Rectal smooth muscle tissue (tissue), 1 donor: Measurements from ENCODE around the gene DEPDC1B.
"Not testable (repeated sequence)": the region's sequence is repeated elsewhere in the genome, so short reads cannot be mapped to it uniquely, and the experiment has no call there.

ENCODE experiments used
- H3K27ac ChIP-seq: one replicate; pipeline ENCODE4 v1.7.0; 2013; ENCODE audit warnings: low read depth, low read length, inconsistent platforms
- H3K27me3 ChIP-seq: one replicate; pipeline ENCODE4 v1.7.0; 2013; ENCODE audit warnings: low read length; ENCODE audit not compliant: control insufficient read depth, insufficient read depth
- H3K36me3 ChIP-seq: one replicate; pipeline ENCODE4 v1.7.0; 2013; ENCODE audit warnings: low read length; ENCODE audit not compliant: control insufficient read depth, insufficient read depth
- H3K4me1 ChIP-seq: one replicate; pipeline ENCODE4 v1.7.0; 2013; ENCODE audit warnings: low read length; ENCODE audit not compliant: control insufficient read depth, insufficient read depth
- H3K4me3 ChIP-seq: one replicate; pipeline ENCODE4 v1.7.0; 2013; ENCODE audit warnings: low read length
- H3K9ac ChIP-seq: one replicate; pipeline ENCODE4 v1.7.0; 2013; ENCODE audit warnings: low read length

DEPDC1B gene

DNA sequence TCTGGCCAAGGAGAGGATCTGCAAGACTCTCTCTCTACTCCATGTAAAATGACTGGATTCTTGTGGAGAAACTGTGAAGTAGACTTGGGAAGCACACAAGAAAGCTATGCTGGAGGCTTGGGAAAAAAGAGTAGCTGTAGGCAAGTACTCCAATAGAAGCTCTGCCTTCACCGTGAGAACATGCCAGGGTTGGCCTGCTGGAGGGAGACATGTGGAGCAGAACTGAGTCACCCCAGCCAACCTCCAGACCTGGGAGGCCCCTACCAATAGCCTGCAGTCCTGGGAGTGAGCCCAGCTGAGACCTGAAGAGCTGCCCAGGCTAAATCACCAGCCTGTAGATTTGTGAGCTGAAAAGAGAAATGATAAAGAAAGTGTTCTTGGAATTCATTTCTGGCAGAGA, 66.6 kb downstream of the DEPDC1B start:
- Histone ChIP-seq H3K36me3 (no peaks in the 10 kb centered on the region), H3K4me3 (no peak overlapping the region), H3K27me3 (no peaks in the 10 kb centered on the region), H3K4me1 (no peaks in the 10 kb centered on the region), H3K9ac (no peak overlapping the region), H3K27ac (no peak overlapping the region)

DNA sequence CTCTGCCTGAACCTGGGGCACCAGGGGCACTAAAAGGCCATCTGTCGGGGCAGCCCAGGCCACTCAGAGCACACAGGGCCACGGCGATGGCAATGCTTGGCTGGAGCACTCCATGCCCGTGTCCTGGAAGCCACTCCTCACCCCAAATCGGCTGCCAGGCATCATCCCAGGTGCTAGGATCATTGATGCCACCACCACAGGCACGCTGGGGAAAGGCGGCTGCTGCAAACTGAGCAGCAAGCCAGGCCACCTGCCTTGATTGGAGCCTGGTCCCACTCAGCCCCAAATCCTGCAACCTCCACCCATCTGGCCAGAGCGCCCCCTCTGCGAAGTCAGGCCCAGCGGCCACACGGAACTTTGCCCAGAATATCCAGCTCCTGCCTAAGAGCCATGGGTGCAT, 67.8 kb downstream of the DEPDC1B start:
- no peak overlapping the region for H3K9ac ChIP-seq
- H3K27me3 ChIP-seq = no peaks in the 10 kb centered on the region
- H3K36me3 ChIP-seq = no peaks in the 10 kb centered on the region
- no peak overlapping the region for H3K4me3 ChIP-seq
- no peak overlapping the region for H3K27ac ChIP-seq
- no peaks in the 10 kb centered on the region for H3K4me1 ChIP-seq

DNA sequence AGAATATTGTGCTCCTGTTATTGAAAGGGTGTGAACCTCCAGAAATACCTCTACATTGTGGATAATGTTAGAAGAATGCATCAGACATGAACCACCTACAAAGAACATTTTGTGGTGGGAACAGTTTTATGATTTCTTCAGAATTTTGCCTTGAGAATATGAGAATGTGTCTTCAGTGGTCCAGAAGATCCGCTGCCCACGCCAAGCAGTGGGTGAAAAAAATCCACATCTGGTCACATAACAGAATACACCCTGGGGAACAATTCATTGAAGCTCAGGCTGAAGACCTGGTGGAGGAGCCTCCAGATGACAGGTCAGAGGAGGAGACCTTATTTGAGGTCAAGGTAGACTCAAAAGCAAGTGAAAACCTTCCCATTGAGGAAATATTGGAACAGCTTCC, 69.1 kb downstream of the DEPDC1B start:
- H3K36me3 ChIP-seq = no peaks in the 10 kb centered on the region
- no peak overlapping the region for H3K27ac ChIP-seq
- no peaks in the 10 kb centered on the region for H3K4me1 ChIP-seq
- no peak overlapping the region for H3K4me3 ChIP-seq
- no peak overlapping the region for H3K9ac ChIP-seq
- no peaks in the 10 kb centered on the region for H3K27me3 ChIP-seq

DNA sequence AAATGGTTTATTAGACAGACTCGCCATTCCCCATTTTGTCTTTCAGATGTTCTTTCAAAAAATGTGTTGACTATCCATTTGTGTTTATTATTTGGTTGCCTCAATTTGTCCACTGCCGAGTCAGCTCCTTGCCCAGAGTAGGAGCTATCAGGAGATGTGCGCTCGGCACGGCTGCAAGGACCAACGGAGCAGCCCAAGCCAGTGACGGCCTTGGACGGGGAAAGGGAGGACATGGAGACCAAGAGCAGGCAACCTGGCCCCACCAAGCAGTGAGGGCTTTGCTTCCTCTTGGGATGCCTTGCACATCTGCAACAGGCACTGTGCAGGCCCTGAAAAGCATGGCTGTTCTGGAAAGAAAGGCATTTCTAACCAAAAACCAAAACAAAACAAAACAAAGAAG, 69.8 kb downstream of the DEPDC1B start:
- H3K4me1 ChIP-seq = no peaks in the 10 kb centered on the region
- no peak overlapping the region for H3K9ac ChIP-seq
- no peaks in the 10 kb centered on the region for H3K36me3 ChIP-seq
- no peak overlapping the region for H3K27ac ChIP-seq
- H3K27me3 ChIP-seq = no peaks in the 10 kb centered on the region
- H3K4me3 ChIP-seq = no peak overlapping the region

DNA sequence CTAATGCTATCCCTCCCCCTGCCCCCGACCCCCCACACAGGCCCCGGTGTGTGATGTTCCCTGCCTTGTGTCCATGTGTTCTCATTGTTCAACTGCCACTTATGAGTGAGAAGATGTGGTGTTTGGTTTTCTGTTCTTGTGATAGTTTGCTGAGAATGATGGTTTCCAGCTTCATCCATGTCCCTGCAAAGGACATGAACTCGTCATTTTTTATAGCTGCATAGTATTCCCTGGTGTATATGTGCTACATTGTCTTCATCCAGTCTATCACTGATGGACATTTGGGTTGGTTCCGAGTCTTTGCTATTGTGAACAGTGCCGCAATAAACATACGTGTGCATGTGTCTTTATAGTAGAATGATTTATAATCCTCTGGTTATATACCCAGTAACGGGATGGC, 75.1 kb downstream of the DEPDC1B start:
- not testable (repeated sequence) for H3K27me3 ChIP-seq, H3K9ac ChIP-seq, H3K36me3 ChIP-seq, H3K4me1 ChIP-seq, H3K27ac ChIP-seq, H3K4me3 ChIP-seq

DNA sequence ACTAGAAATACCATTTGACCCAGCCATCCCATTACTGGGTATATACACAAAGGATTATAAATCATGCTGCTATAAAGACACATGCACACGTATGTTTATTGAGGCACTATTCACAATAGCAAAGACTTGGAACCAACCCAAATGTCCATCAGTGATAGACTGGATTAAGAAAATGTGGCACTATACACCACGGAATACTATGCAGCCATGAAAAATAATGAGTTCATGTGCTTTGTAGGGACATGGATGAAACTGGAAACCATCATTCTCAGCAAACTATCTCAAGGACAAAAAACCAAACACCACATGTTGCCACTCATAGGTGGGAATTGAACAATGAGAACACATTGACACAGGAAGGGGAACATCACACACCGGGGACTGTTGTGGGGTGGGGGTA, 79.2 kb downstream of the DEPDC1B start:
- not testable (repeated sequence) for H3K27ac ChIP-seq, H3K9ac ChIP-seq, H3K4me3 ChIP-seq, H3K4me1 ChIP-seq, H3K27me3 ChIP-seq, H3K36me3 ChIP-seq

DNA sequence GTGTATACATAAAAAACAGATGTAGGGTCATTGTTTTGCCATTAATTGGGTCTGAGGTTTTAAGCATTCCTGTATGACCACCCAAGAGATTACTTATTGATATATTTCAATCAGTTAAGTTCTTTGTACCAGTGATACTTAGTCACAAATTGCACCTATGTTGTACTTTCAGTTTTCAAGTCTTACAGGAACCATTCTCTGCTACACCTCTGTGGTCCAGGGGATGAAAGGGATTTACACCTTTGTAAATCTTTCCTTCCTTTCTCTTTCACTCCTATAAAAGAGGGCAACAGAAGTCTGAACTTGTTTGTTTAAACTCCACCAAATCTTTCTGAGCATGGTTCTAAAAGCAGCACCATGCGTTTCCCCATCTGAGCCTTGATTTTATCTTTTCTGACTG, 86.1 kb downstream of the DEPDC1B start:
- no peak overlapping the region for H3K27ac ChIP-seq
- H3K9ac ChIP-seq = no peak overlapping the region
- H3K4me1 ChIP-seq = no peaks in the 10 kb centered on the region
- no peaks in the 10 kb centered on the region for H3K27me3 ChIP-seq
- H3K4me3 ChIP-seq = no peak overlapping the region
- H3K36me3 ChIP-seq = no peaks in the 10 kb centered on the region

DNA sequence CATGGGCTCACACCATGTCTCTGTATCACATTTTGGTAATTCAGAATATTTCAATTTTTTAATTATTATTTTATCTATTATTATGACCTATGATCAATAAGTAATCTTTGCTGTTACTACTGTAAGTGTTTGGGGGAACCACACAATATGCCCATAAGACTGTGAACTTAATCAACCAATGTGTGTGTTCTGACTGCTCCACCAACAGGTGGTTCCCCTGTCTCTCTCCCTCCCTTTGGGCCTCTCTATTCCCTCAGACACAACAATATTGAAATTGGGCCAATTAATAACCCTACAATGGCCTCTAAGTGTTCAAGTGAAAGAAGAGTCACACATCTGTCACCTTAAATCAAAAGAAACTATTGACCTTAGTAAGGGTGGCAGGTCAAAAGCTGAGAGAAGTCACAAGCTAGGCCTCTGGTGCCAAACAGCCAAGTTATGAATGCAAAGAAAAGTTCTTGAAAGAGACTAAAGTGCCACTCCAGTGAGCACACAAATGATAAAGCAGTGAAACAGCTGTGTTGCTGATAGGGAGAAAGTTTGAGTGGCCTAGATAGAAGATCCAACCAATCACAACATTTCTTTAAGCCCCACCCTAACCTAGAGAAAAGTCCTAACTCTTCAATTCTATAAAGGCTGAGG, 88.7 kb downstream of the DEPDC1B start:
- H3K4me1 ChIP-seq = no peaks in the 10 kb centered on the region
- no peak overlapping the region for H3K27ac ChIP-seq
- no peaks in the 10 kb centered on the region for H3K36me3 ChIP-seq
- no peak overlapping the region for H3K4me3 ChIP-seq
- no peaks in the 10 kb centered on the region for H3K27me3 ChIP-seq
- no peak overlapping the region for H3K9ac ChIP-seq

DNA sequence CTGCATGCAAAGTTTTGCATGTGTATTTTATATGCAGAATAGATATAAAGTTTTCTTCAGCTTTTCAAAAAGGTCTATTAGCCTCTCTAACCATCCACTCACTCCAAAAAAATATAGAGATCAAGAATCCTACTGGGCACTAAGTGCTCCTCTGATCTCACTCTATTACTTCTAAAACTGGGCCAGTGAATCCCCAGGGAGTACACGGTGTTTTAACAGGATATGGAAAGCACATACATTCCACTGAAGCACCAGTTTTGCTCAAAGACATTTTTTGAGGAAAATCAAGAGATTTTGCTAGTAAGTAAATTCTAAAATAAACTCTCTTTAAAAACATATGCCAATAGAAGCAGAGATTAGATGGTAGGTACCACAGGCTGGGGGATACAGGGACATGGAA, 95.2 kb downstream of the DEPDC1B start:
- no peaks in the 10 kb centered on the region for H3K27me3 ChIP-seq
- H3K27ac ChIP-seq = no peak overlapping the region
- no peak overlapping the region for H3K9ac ChIP-seq
- no peaks in the 10 kb centered on the region for H3K4me1 ChIP-seq
- H3K4me3 ChIP-seq = no peak overlapping the region
- no peaks in the 10 kb centered on the region for H3K36me3 ChIP-seq

DNA sequence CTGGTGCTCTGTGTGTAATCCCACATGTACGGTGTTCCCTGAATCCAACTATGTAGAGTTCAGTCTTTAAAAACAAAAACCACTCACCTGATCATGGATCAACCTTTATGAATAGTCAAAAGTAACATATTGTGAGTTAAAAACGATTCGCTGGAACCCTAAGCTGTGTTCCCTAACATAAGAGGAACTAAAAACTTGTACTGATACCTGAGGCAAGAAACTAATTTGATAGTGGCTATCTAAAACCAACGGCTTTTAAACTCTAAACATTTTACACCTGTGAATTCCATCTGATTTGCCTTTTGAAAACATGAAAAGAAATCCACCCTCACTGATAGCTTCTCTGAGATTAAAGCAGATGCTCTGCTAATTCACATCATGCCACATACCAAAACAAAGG, 101.5 kb downstream of the DEPDC1B start:
- H3K27ac ChIP-seq = no peak overlapping the region

DNA sequence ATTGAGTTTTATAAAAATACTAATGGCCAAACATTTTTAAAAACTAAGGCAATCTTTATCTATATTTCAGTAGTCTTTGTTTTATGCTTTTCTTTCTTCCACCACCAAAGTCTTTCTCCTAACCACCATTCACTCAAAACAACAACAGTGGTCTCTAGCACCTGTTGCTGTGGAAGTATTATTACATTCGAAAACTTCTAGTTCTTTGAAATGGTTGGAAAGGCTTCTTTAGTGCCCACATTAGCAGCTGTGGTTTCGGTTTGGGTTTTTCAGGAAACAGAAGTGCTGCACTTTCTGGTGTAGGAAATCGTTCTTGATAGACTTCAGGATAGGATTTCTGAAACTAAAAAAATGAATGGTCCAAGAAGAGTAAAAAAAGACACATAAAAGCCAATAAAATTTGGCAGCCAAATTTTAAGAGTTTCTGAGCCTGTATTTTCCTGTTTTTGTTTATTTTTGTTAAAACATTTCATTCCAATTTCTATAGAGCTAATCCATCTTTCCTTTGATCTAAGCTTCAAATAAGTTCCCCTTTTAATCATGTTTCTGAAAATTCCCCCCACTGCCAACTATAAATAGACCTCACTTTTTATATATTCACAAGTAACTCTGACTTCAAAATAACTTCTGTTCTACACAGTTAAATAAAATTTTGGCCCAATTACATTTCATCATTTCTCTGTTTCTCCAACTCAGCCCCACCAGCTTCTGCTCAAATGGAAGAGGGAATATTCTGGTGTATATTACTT, 102.2 kb downstream of the DEPDC1B start:
- H3K36me3 ChIP-seq = no peaks in the 10 kb centered on the region
- H3K9ac ChIP-seq = no peak overlapping the region
- H3K27ac ChIP-seq = no peak overlapping the region
- H3K4me3 ChIP-seq = no peak overlapping the region
- no peaks in the 10 kb centered on the region for H3K27me3 ChIP-seq
- H3K4me1 ChIP-seq = no peaks in the 10 kb centered on the region

More for the DNA sequence above, 101.5 kb downstream of the DEPDC1B start:
- no peaks in the 10 kb centered on the region for H3K36me3 ChIP-seq
- no peaks in the 10 kb centered on the region for H3K27me3 ChIP-seq
- no peak overlapping the region for H3K9ac ChIP-seq
- no peak overlapping the region for H3K4me3 ChIP-seq
- no peaks in the 10 kb centered on the region for H3K4me1 ChIP-seq

DNA sequence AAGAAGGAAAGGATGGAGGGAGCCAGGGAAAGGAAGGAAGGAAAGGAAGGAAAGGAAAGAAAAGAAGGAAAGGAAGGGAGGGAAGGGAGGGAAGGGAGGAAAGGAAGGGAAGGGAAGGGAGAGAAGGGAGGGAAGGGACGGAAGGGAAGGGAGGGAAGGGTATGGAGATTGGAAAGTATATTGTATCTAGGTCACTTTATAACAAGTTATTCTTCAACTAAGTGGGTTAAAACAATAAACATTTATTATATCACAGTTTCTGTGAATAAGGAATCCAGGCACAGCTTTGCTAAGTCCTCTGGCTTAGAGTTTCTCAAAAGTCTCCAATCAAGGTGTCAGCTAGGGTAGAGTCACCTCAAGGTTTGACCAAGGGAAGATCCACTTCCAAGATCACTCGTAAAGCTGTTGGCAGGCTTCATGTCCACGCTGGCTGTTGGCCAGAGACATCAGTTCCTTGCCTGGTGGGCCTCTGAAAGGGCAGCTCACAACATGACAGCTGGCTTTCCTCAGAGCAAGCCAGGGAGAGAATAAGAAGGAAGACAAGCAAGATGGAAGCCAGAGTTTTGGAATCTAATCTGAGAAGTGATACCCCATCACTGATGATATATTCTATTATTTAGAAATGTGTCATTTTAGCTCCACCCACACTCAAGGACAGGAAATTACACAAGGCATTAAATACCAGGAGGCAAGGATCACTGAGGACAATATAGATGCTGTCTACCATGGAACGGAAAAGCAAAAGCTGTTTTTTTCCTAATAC, 105.1 kb downstream of the DEPDC1B start:
- Histone ChIP-seq H3K9ac (no peak overlapping the region), H3K27ac (no peak overlapping the region), H3K36me3 (no peaks in the 10 kb centered on the region), H3K27me3 (no peaks in the 10 kb centered on the region), H3K4me1 (no peaks in the 10 kb centered on the region), H3K4me3 (no peak overlapping the region)
